HuH-7 (cell line): ENCODE results near the gene NBEA.

Source experiments
- DNase-seq: peaks from one replicate; pipeline ENCODE4 v3.0.0; 2011; ENCODE audit warnings: low spot score

Gene NBEA

DNA sequence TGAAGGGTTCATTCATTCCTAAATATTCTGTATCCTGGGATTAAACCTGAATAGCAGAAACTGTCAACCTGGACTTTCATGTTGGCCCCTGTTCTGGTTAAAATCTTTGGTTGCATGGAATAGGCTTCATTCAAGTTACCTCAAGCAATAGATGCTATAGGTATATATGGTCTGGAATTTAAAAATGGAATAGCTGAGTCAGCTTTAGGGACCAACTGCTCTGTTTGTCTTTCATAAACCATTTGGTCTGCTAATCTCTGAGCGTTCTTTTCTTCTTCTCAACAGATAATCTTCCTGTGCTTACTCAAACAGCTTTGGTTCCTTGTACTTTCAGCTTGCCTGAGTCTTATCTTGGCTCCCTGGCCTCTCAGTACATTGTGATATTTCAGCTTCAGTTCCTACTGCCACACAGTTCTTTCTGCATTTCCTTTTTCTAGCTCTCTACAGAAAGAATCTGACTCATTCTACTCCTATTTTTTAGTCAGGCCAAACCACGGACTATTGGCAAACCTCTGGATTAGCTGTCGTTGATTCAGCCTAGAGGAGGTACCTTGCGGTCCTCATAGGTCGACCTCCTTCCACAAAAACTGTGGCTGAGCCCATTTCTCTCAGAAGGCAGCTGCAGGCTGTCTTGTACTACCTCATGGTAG is 570.3 kb downstream of the NBEA start:
- DNase-seq = no peak

DNA sequence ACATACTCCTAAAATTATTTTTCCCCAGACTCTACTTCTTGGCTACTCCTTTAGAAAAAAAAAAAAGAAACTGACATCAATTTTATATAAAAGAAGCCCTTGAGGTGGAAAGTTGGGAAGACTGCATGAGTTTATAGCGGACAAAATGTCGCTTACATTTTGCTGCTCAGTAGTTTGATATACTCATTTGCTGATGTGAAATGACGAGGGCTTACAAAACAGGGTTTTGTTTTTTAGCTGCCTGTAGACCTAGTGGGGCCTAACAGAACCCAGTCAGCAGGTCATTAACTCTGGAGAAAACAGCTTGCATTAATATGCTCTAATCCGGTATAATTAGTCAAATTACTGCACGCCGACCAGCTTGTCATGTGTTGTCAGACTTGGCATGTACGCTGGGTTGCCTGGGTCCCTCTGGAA is 572.0 kb downstream of the NBEA start:
- no peak for DNase-seq

DNA sequence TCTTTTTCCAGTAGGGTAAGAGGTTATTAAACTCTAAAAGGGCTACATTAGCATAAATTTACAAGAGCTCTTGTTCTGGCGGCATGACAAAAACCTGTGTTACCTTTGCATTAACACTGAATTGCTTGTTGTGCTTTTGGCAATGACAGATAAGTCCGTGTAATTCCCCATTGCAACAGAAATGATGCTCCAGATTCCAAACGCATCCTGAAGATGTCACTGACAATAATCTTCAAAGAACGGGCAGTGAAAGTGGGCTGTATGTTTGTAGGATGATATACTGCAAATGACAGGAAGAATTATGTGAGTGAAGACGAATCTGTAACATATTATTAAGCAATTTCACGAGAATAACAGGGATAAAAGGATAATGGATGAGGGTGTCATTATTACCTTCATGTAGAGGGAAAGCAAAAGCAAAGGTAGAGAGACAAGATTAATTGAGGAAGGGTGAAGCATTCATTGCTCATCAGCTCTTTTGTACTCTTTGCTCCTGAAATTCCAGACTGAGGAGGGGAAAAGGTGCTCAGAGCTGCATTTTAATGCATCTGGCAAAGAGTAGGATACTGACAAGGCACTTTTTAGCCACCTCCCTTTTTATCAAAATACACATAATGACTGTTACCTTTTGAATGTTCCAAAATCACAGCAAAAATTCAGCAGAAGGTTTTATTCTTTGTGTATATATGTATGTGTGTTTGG is 572.9 kb downstream of the NBEA start:
- DNase-seq = no peak

DNA sequence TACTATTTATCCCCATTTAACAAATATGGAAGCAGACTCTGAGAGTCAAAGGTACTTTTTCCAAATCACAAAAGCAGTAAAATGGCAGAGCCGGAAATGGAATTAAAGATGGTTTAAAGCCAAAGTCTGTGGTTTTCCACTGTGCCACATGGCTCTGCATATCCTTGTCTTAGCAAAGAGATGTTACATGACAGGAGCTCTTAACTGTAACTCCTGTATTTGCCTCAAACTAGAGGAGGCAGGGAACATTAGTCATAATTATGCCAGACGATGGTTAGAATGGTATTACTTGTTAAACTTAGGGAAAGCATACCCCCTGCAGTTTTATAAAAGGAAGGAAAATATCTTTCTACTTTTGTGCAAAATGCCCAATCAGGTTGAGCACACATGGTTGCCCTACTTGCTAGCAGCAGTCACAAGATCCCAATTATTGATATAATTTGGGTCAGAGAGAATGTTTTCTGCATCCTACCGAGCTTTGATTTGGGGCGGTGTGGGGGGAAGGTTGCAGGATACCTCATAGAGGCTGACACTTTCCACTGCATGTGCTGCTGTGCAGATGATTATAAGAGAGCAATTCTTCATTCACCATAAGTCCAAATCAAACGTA is 576.4 kb downstream of the NBEA start:
- no peak for DNase-seq

DNA sequence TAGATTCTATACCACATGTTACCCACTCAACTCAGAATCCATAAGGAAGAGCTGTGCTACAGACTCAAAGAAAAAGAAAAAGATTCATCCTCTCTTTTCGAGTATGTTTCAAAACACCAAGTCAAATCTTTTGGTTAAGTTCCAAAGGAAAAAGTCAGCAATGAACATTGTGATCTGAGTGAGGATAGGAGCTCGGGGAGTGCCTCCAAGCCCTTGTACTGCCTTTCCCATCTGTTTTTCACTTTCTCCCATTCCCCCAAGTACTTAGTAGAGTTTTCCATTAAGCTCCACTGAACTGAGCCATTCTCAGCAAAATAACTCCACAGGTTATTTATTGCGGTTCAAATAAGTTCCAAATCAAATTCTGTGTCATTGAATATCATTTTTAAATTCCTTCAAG is 582.1 kb downstream of the NBEA start:
- no peak for DNase-seq

DNA sequence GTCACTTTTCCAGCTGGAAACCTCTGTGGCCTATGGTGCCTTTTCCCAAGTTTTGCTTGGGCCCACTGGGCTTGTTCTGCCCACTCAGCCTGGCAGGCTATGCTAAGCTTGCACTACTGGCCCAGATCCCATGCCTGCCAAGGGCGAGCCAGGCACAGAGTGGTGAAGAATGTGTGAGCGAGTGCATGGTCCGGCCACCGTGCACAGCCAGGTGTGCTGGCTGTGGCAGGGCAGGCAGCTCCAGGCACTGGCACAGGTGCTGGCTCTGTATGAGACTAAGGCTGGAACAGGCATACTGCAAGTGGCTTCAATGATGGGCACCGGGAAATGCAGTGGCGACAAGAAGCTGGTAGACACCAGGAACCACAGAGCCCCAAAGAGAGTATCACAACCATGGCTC is 584.5 kb downstream of the NBEA start:
- no peak for DNase-seq

DNA sequence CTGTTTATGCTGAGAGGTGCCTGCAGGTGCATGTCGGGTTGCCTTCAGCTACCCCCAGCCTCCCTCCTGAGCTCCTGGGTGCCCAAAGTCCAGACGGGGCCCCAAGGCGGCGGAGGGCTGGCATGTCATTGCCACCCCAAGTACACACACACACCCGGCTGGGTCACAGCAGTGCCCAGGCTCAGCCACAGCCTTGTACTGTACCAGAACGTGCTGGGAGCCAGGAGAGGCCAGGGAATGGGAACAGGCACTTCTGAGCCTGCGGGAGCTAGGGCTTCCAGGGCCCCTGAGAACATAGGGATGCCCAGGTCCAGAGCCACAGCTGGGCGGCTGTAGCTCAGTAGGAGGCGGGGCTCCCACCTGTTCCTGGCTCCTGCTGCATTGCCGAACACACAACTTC is 585.4 kb downstream of the NBEA start:
- DNase-seq = no peak

DNA sequence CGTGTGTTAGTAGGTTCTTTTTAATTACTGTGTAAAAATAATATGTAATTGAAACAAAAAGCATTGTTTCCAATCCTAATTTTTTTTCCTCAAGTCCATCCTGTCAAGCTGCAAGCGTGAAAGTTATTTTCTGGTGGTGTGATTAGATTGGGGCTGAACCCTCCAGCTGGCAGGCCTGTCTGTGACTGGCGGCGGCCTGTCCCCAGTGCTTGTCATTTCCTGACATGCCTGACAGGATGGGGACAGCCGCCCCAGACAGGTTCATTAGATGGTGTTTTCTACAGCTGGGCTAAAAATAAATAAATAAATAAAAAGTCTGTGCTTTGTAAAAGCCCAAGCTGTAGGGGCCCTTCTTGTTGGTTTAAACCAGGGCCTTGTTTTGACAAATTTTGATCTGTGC is 588.1 kb downstream of the NBEA start:
- DNase-seq = no peak

DNA sequence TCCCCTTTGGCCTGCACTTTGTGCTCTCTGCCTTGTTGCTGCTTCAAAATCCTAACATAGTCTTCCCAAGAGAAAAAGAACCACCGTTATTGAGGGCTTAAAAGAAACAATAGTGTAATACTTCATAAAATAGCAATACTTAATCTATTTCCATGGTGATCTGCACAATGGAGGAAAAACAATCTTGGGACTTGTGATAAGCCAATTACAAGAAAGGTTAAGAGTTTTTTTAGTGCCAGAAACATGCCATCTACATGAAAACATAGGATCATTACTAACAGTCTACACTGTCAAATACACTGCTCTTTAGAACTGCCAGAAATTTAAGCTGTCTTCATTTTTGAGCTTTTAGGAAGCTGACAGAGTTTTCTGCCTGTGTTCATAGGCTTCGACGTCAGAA is 588.5 kb downstream of the NBEA start:
- DNase-seq = no peak

DNA sequence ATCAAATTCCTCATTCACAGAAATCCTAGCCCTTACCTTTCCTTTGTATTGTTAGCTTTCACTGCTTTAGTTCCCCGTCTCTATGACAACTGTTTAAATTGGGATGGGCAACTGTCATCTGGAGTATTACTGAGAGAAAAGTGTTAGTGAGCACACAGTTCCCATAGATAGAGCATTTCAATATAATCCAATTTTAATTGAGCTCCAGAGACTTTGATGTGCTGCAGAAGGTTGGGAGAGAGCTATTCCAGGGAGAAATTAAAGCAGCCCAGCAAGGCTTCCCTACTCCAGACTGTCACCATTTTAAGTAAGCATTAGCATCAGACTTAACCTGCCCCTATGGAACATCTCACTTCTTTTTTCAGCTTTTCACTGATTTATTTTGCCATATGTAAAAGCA is 589.5 kb downstream of the NBEA start:
- no peak for DNase-seq

DNA sequence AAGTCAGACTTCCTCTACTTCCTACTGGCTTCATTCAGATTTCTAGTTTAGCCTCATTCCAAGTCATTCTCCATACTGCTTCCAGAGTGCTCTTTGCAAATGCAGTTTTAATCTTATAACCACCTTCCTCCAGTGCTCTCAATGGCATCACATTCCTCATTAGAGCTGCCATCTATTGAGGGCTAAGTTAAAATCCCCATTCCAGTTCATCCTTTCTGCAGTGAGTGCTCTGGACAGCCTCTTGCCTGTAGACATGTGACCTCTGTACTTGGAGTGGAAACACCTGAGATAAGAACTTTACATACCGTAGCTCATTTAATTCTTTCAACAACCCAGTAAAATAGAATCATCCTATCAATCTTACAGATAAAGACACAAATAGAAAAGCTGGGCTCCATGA is 592.3 kb downstream of the NBEA start:
- no peak for DNase-seq

DNA sequence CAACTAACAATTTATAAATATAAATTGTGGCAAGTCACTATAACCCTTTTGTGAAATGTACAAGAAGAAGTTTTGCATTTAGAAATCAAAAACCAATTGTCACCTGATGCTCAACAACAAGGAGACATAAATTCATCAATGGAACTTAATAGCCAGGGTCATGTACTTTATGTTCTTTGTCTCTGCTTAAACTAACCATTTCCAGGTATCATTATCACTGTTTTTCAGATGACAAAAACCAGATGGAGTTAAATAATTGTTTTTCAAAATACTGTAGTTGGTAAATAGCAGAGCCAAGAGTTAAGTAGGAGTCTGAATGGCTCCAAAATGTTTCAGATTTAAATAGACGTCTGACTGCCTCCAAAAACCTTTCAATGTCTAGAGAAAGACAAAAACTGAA is 606.7 kb downstream of the NBEA start:
- no peak for DNase-seq

DNA sequence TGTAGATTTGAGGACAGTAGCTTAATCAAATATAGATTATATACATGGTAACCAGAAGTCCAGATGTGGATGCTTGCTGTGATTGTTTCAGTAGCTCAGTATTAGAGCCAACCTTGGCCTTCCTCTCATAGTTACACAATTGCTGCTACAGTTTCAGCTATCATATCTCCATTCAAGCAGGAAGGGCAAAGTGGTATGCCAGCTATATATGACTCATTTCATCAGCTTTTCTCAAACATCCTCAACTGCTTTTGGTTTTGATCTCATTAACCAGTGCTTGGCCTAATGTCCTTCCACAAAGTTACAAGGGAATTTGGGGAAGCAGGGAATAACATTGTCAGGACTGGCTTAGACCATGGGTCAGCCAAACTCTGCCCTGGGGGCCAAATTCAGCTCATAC is 607.4 kb downstream of the NBEA start:
- DNase-seq = no peak

DNA sequence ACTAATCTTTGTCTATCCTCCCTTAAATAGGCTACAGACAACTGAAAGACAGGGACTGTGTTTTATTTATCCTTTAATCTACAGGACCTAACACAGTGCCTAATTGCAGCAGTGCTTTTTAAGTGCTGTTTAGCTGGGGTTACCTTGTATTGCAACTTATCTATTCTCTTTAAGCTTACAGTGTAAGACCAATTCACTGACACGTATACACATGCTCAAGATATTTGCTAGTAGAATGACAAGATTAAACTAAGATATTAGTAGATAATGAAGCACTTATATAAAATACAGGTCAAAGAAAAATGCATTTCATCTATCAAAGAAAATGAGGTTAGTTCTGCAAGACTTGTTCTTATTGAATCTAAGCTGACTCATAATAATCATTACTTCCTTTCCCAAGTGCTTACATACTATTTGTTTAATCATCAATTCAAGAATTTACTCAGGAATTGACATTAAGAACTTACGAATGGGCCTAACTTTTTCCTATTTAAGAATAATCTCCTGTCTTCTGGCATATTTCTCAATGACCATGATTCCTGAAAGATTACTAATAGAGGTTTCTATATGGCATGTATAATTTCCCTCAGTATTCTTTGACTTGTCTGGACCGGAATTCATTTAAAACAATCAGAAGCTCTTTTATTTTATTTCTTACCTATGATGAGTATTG is 610.2 kb downstream of the NBEA start:
- DNase-seq = no peak

DNA sequence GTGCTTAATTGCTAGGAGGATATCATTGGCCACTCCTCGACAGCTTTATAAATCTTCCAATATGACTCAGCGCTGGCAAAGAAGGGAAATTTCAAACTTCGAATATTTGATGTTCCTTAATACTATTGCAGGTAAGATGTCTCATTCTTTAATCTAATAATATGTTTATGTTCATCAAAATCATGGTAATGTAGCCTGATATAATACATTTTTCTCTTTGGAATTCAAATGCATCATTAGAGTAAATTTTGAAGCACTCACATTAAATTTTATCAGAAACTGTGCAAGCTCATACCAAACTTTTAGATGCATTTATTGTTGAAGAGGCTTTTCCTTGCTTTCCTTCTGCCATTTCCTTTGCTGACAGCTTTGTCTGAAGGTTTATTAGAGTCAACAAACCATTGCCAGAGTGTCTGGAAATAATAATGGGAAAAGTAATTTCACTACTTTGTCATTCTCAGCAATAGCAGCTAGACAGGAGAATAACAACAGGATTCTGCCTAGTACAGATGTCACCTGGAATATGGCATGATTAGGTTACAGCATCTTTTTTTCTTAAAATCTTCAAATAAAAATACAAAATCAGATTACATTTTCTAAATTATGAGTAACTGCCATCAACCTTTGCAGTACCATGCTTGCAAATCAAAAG is 613.0 kb downstream of the NBEA start:
- DNase-seq = no peak

DNA sequence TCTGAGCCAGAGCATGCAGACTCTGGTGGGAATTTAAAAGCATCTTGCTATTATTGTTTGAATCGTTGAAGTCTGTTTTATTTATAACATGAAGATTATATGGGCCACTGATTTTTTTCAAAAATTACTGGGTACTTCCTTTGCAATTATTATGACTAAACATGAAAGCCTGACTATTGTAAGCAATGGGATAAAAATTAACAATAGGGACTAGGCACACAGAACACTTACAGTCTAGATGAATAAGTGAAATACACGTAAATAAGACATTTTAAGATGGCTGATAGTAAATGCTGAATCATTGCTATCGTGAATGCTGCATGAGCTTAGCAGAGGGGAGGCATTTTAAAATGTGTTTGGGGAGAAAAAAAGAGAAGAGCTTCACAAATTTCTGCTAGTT is 615.4 kb downstream of the NBEA start:
- no peak for DNase-seq

DNA sequence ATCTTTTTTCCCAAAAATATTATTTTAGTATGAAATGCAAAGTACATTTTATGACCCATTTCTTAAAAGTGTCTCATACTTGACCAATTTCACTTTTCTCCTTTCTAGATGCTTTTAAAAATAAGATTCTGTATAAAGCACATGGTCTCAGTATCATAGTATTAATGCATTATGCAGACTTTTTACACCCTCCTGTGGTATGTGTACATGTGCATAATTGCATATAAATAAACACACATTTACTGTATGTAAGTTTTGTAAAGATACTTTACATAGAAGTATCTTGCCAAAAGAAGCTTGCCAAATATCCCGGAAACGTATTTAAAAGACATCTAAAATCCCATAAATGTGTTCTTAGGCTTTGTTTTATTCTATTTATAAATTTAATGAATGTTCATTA is 619.5 kb downstream of the NBEA start:
- DNase-seq = no peak

DNA sequence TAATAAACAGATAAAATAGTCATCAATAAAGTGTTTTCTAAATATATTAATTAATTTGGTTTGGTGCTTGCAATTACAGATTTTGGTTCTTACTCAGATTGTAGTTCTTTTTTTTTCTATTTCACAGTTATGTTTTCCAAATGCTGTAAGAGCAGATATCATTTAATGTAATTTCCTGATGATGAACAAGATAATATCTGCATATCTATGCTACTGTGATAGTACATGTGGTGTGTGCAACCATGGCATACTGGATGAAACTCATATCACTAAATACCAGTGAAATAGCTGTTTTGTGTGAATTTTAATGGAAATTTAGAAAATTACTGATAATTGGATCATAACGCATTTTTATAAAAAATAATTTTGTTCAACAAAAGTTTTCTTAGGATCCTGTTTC is 623.2 kb downstream of the NBEA start:
- no peak for DNase-seq

DNA sequence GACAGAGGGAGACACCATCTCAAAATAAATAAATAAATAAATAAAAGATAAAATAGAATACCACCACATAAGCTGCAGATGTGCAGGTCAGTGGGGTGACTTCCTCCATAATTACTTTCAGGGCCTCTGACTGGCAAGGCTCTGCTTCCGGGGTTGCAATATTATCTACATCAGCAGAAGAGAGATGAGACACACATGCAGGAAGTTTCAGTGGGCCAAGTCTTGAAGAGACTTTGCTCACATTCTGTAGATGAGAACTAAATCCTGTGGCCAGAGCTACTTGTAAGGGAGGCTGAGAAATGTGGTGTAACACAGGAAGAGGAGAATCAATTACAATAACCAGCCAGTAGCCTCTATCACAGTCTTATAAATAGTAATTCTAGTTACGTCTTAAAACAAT is 624.3 kb downstream of the NBEA start:
- no peak for DNase-seq

DNA sequence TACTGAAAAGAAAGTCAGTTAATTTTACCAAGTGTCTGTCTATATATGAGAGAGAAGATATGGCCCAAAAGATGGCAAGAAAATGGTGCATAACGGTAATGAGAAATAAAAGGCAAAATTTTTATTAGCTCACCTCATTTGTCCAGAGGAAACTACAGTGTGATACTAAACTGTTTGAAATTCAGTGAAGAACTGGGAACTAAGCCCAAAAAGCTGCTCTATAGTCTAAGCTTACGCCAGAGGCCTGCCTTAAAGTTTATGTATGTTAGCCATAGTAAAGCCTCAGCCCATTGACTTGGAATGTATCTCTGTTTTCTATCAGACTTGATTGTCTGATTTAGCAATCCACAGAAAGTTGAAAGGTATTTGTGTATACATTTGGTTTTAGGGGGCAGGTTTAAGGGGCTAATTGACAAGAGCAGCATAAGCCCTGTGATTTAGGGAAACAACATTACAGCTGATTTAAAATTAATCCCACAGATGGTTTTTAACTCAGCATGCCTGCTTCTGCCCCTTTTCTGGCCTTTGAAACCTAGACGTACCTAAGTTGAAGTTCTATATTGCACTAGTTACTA is 625.4 kb downstream of the NBEA start:
- no peak for DNase-seq

DNA sequence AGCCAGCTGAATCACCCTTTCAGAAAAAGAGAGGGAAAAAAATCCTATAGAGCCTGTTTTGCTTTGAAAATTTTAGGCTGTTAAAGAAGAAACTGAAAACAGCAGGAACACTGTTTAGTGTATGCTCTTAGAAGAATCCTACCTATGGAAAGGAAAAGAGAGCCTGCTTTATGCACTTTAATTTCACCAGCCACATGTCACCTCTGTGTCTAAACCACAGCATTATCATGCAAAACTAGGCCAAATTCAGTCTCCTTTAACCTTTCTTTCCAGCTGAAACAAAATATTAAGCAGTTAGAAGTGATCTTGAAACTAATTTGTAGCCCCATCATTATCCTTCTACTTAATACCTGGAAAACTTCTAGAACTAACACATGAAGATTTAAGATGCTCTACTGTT is 631.6 kb downstream of the NBEA start:
- DNase-seq = no peak

DNA sequence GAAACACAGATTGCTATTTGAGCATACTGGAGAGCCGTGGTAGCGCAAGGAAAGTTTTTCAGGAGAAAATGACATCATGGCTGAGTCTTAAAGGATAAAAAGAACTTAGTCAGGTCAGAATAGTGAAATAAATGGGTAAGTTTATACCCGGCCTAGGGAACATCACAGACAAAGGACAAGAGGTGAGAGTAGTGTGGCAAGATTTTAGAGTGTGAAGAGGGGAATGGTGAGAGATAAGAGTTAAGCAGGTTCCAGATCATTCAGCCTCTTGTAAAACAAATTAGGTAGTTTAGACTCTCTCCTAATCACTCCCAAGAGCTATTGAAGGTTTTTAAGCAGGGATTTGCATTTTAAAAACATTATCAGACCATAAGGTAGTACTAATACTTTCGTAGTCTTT is 650.4 kb downstream of the NBEA start:
- DNase-seq = no peak
